SK-N-SH (cell line): Measurements from ENCODE around the gene DNAJC10. TPM values are rescaled to one million over a fixed set of nuclear protein-coding genes. Genes with fewer than 3 reads are reported as not detected.

Experiments used
- CTCF ChIA-PET: fragments of 300-600, 350-600 bp; formaldehyde crosslinking; extraction: SDS; loops from one replicate; lab custom pipeline; 2021; lab: Yijun Ruan, JAX
- POLR2A ChIA-PET: fragments of 350-600 bp; sonication (Branson Sonifier 250); formaldehyde crosslinking; extraction: SDS; loops from one replicate; lab custom pipeline; 2020; ENCODE audit warnings: antibody characterized with exemption, inconsistent platforms; lab: Yijun Ruan, JAX
- DNase-seq: peaks from one replicate; pipeline ENCODE4 v3.0.0; 2012
- H2AFZ ChIP-seq: fragments of 200-600 bp; sonication (generic); 2 replicates; pipeline ENCODE4 v1.8.1; 2016; ENCODE audit warnings: antibody characterized with exemption, mild to moderate bottlenecking, low read depth
- H3F3A ChIP-seq: fragments of 200-600 bp; sonication (generic); replicated peaks from 2 replicates; pipeline ENCODE3; 2016; ENCODE audit warnings: antibody characterized with exemption, mild to moderate bottlenecking; ENCODE audit not compliant: insufficient read depth
- H3K27ac ChIP-seq, 2 experiments: fragments of 200-500 bp in 1 of 2; fragments of 200-600 bp in 1 of 2; sonication (Bioruptor generic) in 1 of 2; sonication (generic), shearing (Covaris generic) in 1 of 2; 2 replicates each; pipeline versions ENCODE4 v1.5.1 to v1.6.1; 2014 to 2016; ENCODE audit warnings: low read depth in 2 of 2, inconsistent platforms in 1 of 2, low read length in 1 of 2, mild to moderate bottlenecking in 1 of 2, mixed read lengths in 1 of 2
- H3K27me3 ChIP-seq: fragments of 200-600 bp; sonication (generic), shearing (Covaris generic); 2 replicates; pipeline ENCODE4 v1.6.1; 2016; ENCODE audit warnings: mixed run types; ENCODE audit not compliant: insufficient read depth
- H3K36me3 ChIP-seq, 2 experiments: fragments of 200-500 bp in 1 of 2; fragments of 200-600 bp in 1 of 2; sonication (Bioruptor generic) in 1 of 2; sonication (generic) in 1 of 2; replicated peaks in 1 of 2; 2 replicates each; pipeline versions ENCODE3 to v1.5.1; 2014 to 2016; ENCODE audit warnings: low read length in 1 of 2, mild to moderate bottlenecking in 1 of 2; ENCODE audit not compliant: insufficient read depth in 2 of 2, control insufficient read depth in 1 of 2
- H3K4me1 ChIP-seq, 2 experiments: fragments of 200-500 bp in 1 of 2; fragments of 200-600 bp in 1 of 2; sonication (Bioruptor generic) in 1 of 2; sonication (generic), shearing (Covaris generic) in 1 of 2; 2 replicates each; pipeline versions ENCODE4 v1.5.1 to v1.6.1; 2014 to 2016; ENCODE audit warnings: low read depth in 1 of 2, low read length in 1 of 2, mixed run types in 1 of 2; ENCODE audit not compliant: insufficient read depth in 2 of 2, control insufficient read depth in 1 of 2
- H3K4me2 ChIP-seq: fragments of 200-600 bp; sonication (generic), shearing (Covaris generic); 2 replicates; pipeline ENCODE4 v1.6.1; 2017; ENCODE audit warnings: mixed run types
- H3K4me3 ChIP-seq, 2 experiments: fragments of 200-500 bp in 1 of 2; fragments of 200-600 bp in 1 of 2; sonication (Bioruptor generic) in 1 of 2; sonication (generic), shearing (Covaris generic) in 1 of 2; 2 replicates each; pipeline versions ENCODE4 v1.5.1 to v1.8.1; 2014 to 2016; ENCODE audit warnings: low read depth in 2 of 2, inconsistent platforms in 1 of 2, low read length in 1 of 2, mild to moderate bottlenecking in 1 of 2, mixed read lengths in 1 of 2, moderate library complexity in 1 of 2
- H3K79me2 ChIP-seq: fragments of 200-600 bp; sonication (generic); 2 replicates; pipeline ENCODE4 v1.8.1; 2017; ENCODE audit warnings: mild to moderate bottlenecking; ENCODE audit not compliant: insufficient read depth
- H3K9ac ChIP-seq: fragments of 200-600 bp; sonication (generic); 2 replicates; pipeline ENCODE4 v1.6.1; 2017; ENCODE audit warnings: mixed run types
- H3K9me2 ChIP-seq: fragments of 200-600 bp; sonication (generic); 2 replicates; pipeline ENCODE4 v1.6.1; 2017; ENCODE audit warnings: mixed run types
- H3K9me3 ChIP-seq: fragments of 200-600 bp; sonication (generic); 2 replicates; pipeline ENCODE4 v1.6.1; 2017; ENCODE audit warnings: mixed run types, mild to moderate bottlenecking, moderate library complexity
- H4K20me1 ChIP-seq: fragments of 200-600 bp; sonication (generic); 2 replicates; pipeline ENCODE4 v1.6.1; 2017; ENCODE audit warnings: mild to moderate bottlenecking, mixed run types; ENCODE audit not compliant: insufficient read depth
- ELF1 ChIP-seq: IDR thresholded peaks from 2 replicates; pipeline ENCODE4 v1.4.0; 2012
- EP300 ChIP-seq, 2 experiments: IDR thresholded peaks; 2 replicates each; pipeline versions ENCODE4 v1.4.0 to v1.6.1; 2012; ENCODE audit warnings: borderline replicate concordance in 1 of 2, low read depth in 1 of 2, low read length in 1 of 2
- FOXJ3 ChIP-seq: sonication (generic); formaldehyde crosslinking; IDR thresholded peaks from 2 replicates; pipeline ENCODE4 v1.5.1; 2020; ENCODE audit warnings: mild to moderate bottlenecking, missing genetic modification reagents
- GATA2 ChIP-seq: sonication (generic); formaldehyde crosslinking; IDR thresholded peaks from 2 replicates; pipeline ENCODE4 v1.5.0; 2020; ENCODE audit warnings: mild to moderate bottlenecking, missing genetic modification reagents
- MEF2A ChIP-seq: IDR thresholded peaks from 2 replicates; pipeline ENCODE4 v1.4.0; 2012; ENCODE audit warnings: low read depth, borderline replicate concordance
- MXI1 ChIP-seq: IDR thresholded peaks from 2 replicates; pipeline ENCODE4 v1.6.1; 2012; ENCODE audit warnings: mild to moderate bottlenecking, low read depth, low read length, improper control_type of control experiment
- NRF1 ChIP-seq: IDR thresholded peaks from 2 replicates; pipeline ENCODE4 v1.6.1; 2012; ENCODE audit warnings: low read depth, mild to moderate bottlenecking, low read length
- POLR2AphosphoS5 ChIP-seq: IDR thresholded peaks from 2 replicates; pipeline ENCODE4 v1.6.1; 2012; ENCODE audit warnings: low read depth, low read length
- RAD21 ChIP-seq: IDR thresholded peaks from 2 replicates; pipeline ENCODE4 v1.6.1; 2012; ENCODE audit warnings: mild to moderate bottlenecking, low read length
- RCOR1 ChIP-seq: fragments of 150-350 bp; IDR thresholded peaks from 2 replicates; pipeline ENCODE4 v1.6.1; 2017; ENCODE audit warnings: antibody characterized with exemption, low read length
- REST ChIP-seq: IDR thresholded peaks from 2 replicates; pipeline ENCODE4 v1.6.1; 2012; ENCODE audit warnings: mild to moderate bottlenecking, low read depth, low read length, moderate library complexity
- RFX5 ChIP-seq: IDR thresholded peaks from 2 replicates; pipeline ENCODE4 v1.6.1; 2012; ENCODE audit warnings: mild to moderate bottlenecking, improper control_type of control experiment, low read length
- RXRA ChIP-seq: IDR thresholded peaks from 2 replicates; pipeline ENCODE4 v1.4.0; 2012; ENCODE audit warnings: low read depth, mild to moderate bottlenecking, borderline replicate concordance
- USF1 ChIP-seq: IDR thresholded peaks from 2 replicates; pipeline ENCODE4 v1.4.0; 2012; ENCODE audit warnings: low read depth, borderline replicate concordance
- USF2 ChIP-seq: fragments of 150-350 bp; IDR thresholded peaks from 2 replicates; pipeline ENCODE4 v1.6.1; 2017; ENCODE audit warnings: antibody characterized with exemption, low read length, low read depth, borderline replicate concordance
- YY1 ChIP-seq: IDR thresholded peaks from 2 replicates; pipeline ENCODE4 v1.4.0; 2012; ENCODE audit warnings: low read depth, mild to moderate bottlenecking
- ZBTB33 ChIP-seq: IDR thresholded peaks from 2 replicates; pipeline ENCODE4 v1.4.0; 2012; ENCODE audit warnings: low read depth, borderline replicate concordance
- WGBS: methylation state at CpG from one replicate; pipeline ENCODE4 v1.1.6; 2017; ENCODE audit warnings: low lambda C conversion rate; 5-methylcytosine and 5-hydroxymethylcytosine counted together
- polyA plus RNA-seq, 3 experiments: library from polyadenylated mRNA; depleted of rRNA; stranded (reverse); fragments of >200 nt; gene quantifications; 2 replicates each; pipeline ENCODE4 v1.2.3, GENCODE V29; 2012
- TF ChIP-seq, protein P1 (sequence below): IDR thresholded peaks from 2 replicates; pipeline ENCODE4; 2012

The DNAJC10 gene
- polyA plus RNA-seq, 1 of the 3 experiments (the other 2 are of a cell fraction) = 30.8 TPM

DNA sequence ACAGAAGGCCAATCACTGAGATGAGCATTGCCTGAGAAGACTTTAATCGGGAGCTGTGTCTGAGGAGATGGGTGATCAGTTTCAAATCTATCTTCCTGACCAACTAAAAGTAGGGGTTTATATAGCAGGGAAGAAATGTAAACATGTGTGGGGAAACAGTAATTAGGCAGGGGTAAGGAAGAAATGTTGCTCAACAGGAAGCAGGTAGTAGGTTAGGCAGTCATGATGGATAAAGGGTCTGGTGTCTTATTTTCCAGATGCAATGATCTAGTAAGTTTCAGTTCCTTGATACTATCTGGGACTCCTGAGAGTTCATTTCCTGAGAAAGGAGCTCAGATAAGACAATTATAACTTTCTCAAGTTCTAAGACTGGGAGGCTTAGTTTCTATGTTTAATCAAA lies 33.8 kb upstream of the DNAJC10 start:
- no peak for DNase-seq
- no peak for TF ChIP-seq USF1
- no peak for TF ChIP-seq ELF1
- TF ChIP-seq NRF1 = no peak
- no peak for TF ChIP-seq RAD21
- TF ChIP-seq FOXJ3 = no peak
- no peak for TF ChIP-seq MEF2A
- TF ChIP-seq POLR2AphosphoS5 = no peak
- TF ChIP-seq RFX5 = no peak
- no peak for TF ChIP-seq RCOR1
- no peak for TF ChIP-seq REST
- no peak for TF ChIP-seq EP300 (IDR thresholded peaks at IDR 0.05; ENCODE audit: borderline replicate concordance in 1 of 2, low read depth in 1 of 2, low read length in 1 of 2)
- no peak for TF ChIP-seq YY1
- TF ChIP-seq MXI1 = no peak
- TF ChIP-seq USF2 = no peak
- no peak for TF ChIP-seq ZBTB33
- TF ChIP-seq GATA2 (CRISPR knock-in tag) = no peak
- TF ChIP-seq RXRA = no peak
- TF ChIP-seq, protein P1, sequence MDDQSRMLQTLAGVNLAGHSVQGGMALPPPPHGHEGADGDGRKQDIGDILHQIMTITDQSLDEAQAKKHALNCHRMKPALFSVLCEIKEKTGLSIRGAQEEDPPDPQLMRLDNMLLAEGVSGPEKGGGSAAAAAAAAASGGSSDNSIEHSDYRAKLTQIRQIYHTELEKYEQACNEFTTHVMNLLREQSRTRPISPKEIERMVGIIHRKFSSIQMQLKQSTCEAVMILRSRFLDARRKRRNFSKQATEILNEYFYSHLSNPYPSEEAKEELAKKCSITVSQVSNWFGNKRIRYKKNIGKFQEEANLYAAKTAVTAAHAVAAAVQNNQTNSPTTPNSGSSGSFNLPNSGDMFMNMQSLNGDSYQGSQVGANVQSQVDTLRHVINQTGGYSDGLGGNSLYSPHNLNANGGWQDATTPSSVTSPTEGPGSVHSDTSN = no peak
- 84% methylated on average over 1 of the region's 1 CpG for WGBS

More for the DNA sequence above, 33.8 kb upstream of the DNAJC10 start:
- CTCF ChIA-PET = interaction anchor here (0.9 kb wide), 2 partner anchors 11 to 15 kb away, joined by 3 read pairs; no protein-coding TSS in a partner anchor
- Histone ChIP-seq H3K4me2 (no peak overlapping the region), H3K9me2 (no peaks in the 10 kb centered on the region), H3K4me3 (no peak overlapping the region), H3K4me1 (no peaks in the 10 kb centered on the region), H3K9ac (no peak overlapping the region), H3K79me2 (no peaks in the 10 kb centered on the region), H4K20me1 (no peaks in the 10 kb centered on the region), H3K27me3 (no peaks in the 10 kb centered on the region), H3K9me3 (no peaks in the 10 kb centered on the region), H3K36me3 (no peaks in the 10 kb centered on the region), H2AFZ (no peak overlapping the region), H3K27ac (no peak overlapping the region), H3F3A (no peaks in the 10 kb centered on the region)
- POLR2A ChIA-PET = no interaction called here
